Tibial nerve (tissue), 4 donors: Measurements from ENCODE around the gene UACA. TPM values are rescaled to one million over a fixed set of nuclear protein-coding genes. Genes with fewer than 3 reads are reported as not detected.
A peak's percentile ranks its signal among the peaks of the same experiment; 100 is the strongest.

Experiments used
- DNase-seq, 2 donors: peaks; one replicate each; pipeline ENCODE4 v3.0.0-alpha.2; 2019; ENCODE audit warnings: low spot score in 2 of 2
- H3K27ac ChIP-seq, 4 donors: fragments of 200-600 bp; sonication (generic) in 3 of 4; one replicate each; pipeline ENCODE4 v1.5.1; 2017 to 2019; ENCODE audit warnings: mild to moderate bottlenecking in 1 of 4
- H3K27me3 ChIP-seq, 2 donors: fragments of 200-600 bp; sonication (generic) in 1 of 2; one replicate each; pipeline versions ENCODE4 v1.5.1 to v1.6.0; 2017 to 2019
- H3K36me3 ChIP-seq, 3 donors: fragments of 200-600 bp; sonication (generic); one replicate each; pipeline ENCODE4 v1.5.1; 2018 to 2019
- H3K4me1 ChIP-seq, 4 donors: fragments of 200-600 bp; sonication (generic) in 3 of 4; one replicate each; pipeline ENCODE4 v1.5.1; 2017 to 2019
- H3K4me3 ChIP-seq, 4 donors: fragments of 200-600 bp; sonication (generic) in 3 of 4; one replicate each; pipeline ENCODE4 v1.5.1; 2017 to 2019; ENCODE audit warnings: mild to moderate bottlenecking in 1 of 4, moderate library complexity in 1 of 4
- H3K9me3 ChIP-seq, 4 donors: fragments of 200-600 bp; sonication (generic) in 3 of 4; one replicate each; pipeline ENCODE4 v1.5.1; 2017 to 2019
- EP300 ChIP-seq, 2 donors: sonication (generic); formaldehyde crosslinking; IDR thresholded peaks; one replicate each; pipeline ENCODE4 v1.6.1; 2017; ENCODE audit warnings: antibody characterized with exemption in 2 of 2, mild to moderate bottlenecking in 1 of 2
- POLR2A ChIP-seq, 2 donors: fragments of 450-650 bp; IDR thresholded peaks; one replicate each; pipeline ENCODE4 v1.6.1; 2017; ENCODE audit warnings: antibody characterized with exemption in 2 of 2, mild to moderate bottlenecking in 2 of 2, moderate library complexity in 2 of 2
- whole genome bisulfite sequencing, 2 donors: methylation state at CpG; one replicate each; pipeline ENCODE4 v1.1.5; 2018; 5-methylcytosine and 5-hydroxymethylcytosine counted together
- total RNA-seq, 4 donors: library from RNA; depleted of rRNA; stranded (reverse); fragments of >200 nt; gene quantifications; one replicate each; pipeline ENCODE4 v1.1.0, GENCODE V29; 2016
- TF ChIP-seq, protein P1 (sequence below), 5 experiments: fragments of 200-600 bp in 3 of 5; fragments of 450-650 bp in 2 of 5; sonication (generic) in 3 of 5; IDR thresholded peaks; one replicate each; pipeline ENCODE4 v1.5.1; 2016 to 2019; ENCODE audit warnings: antibody characterized with exemption in 5 of 5, mild to moderate bottlenecking in 3 of 5, moderate library complexity in 2 of 5

UACA gene
- total RNA-seq, 4 donors from 2014 or later: 107 to 210 (median 168) TPM

DNA sequence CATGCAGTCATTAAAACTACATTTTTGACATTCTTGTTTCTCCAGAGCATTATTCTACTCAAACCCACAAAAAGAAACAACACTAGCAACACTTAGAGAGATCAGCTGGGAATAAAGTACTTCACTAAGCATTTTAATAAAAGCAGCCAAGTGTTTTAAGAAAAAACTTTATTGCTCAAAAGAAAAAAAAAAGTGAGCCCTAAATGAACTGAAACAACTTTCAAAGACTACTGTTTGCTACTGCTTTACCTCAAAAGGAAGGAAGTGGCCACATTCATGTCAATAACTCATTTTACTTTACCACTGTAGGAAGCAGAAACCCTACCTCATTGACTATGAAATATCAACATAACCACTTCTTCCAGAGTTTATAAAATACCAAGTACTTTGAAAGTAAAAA is 91.3 kb downstream of the UACA start:
- Histone ChIP-seq H3K4me3 (no peak overlapping the region), H3K27ac (peak overlapping the region in 2 of 4 donors; percentile 41 to 42), H3K4me1 (peaks cover 0 to 27% (median 6%) of the 10 kb centered on the region in 4 donors), H3K9me3 (no peaks in the 10 kb centered on the region), H3K36me3 (peaks cover 0 to 55% (median 0%) of the 10 kb centered on the region in 3 donors), H3K27me3 (no peaks in the 10 kb centered on the region)
- TF ChIP-seq, protein P1, sequence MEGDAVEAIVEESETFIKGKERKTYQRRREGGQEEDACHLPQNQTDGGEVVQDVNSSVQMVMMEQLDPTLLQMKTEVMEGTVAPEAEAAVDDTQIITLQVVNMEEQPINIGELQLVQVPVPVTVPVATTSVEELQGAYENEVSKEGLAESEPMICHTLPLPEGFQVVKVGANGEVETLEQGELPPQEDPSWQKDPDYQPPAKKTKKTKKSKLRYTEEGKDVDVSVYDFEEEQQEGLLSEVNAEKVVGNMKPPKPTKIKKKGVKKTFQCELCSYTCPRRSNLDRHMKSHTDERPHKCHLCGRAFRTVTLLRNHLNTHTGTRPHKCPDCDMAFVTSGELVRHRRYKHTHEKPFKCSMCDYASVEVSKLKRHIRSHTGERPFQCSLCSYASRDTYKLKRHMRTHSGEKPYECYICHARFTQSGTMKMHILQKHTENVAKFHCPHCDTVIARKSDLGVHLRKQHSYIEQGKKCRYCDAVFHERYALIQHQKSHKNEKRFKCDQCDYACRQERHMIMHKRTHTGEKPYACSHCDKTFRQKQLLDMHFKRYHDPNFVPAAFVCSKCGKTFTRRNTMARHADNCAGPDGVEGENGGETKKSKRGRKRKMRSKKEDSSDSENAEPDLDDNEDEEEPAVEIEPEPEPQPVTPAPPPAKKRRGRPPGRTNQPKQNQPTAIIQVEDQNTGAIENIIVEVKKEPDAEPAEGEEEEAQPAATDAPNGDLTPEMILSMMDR (IDR thresholded peaks at IDR 0.05): no peak
- TF ChIP-seq POLR2A (IDR thresholded peaks at IDR 0.05) (no peak), EP300 (IDR thresholded peaks at IDR 0.05) (no peak)
- DNase-seq: no peak

DNA sequence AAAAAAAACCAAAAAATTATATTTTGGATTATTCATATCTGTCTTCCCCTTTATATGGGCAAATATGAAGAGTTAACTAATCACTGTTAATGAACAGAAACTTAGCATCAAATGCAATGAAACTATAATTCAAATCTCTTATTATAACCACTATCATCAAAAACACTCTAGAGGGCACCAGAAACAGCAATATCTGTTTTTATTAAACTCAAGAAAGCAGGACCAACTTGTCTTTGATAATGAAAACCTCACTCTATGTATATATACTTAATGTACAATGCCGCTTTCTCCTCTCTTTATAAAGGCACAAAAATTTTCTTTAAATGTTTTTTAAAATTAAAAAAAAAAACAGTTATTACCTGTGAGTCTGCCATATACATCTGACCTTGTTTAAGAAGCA is 92.7 kb downstream of the UACA start:
- no peak for DNase-seq
- Histone ChIP-seq H3K4me1 (peaks cover 0 to 38% (median 6%) of the 10 kb centered on the region in 4 donors), H3K27ac (no peak overlapping the region), H3K36me3 (peaks cover 0 to 52% (median 0%) of the 10 kb centered on the region in 3 donors), H3K27me3 (no peaks in the 10 kb centered on the region), H3K9me3 (no peaks in the 10 kb centered on the region), H3K4me3 (no peak overlapping the region)
- WGBS, 2 donors: 89 to 98% methylated on average over 1 of the region's 1 CpG
- TF ChIP-seq EP300 (IDR thresholded peaks at IDR 0.05) (no peak), POLR2A (IDR thresholded peaks at IDR 0.05) (no peak)
- TF ChIP-seq, protein P1 (IDR thresholded peaks at IDR 0.05): peak in 1 of 5 experiments; percentile 11

DNA sequence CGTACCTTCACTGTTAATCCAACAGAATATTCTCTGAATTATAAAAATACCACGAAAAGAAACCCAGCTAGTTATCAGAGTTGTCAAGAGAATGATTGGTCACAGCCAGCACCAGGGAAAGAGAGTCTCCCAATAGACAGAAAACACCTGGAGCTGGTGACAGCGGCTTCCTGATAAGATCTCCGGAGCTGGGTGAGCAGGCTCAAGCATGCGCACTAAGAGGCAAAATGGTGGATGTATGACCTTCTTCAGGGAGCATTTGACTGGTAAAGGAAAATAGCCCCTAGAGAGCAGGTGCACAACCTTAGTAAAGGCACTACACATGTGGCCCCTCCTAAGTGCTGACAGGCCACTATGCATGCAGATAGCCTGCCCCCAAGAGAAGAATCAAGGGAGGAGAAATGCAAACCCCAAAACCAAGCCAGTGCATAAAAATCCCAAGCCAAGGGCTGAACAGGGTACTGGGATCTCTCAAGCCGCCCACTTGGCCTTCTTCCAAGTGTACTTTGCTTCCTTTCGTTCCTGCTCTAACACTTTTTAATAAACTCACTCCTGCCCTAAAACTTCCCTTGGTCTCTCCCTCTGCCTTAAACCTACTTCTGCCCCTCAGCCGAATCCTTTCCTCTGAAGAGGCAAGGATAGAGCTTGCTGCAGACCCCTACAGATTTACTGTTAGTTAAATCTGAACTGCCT is 93.2 kb downstream of the UACA start:
- TF ChIP-seq POLR2A (IDR thresholded peaks at IDR 0.05) (no peak), EP300 (IDR thresholded peaks at IDR 0.05) (no peak)
- TF ChIP-seq, protein P1 (IDR thresholded peaks at IDR 0.05): no peak
- DNase-seq: no peak
- peaks cover 0 to 52% (median 0%) of the 10 kb centered on the region in 3 donors for H3K36me3 ChIP-seq
- no peaks in the 10 kb centered on the region for H3K27me3 ChIP-seq
- 65 to 74% methylated on average over 8 of the region's 8 CpGs for WGBS, 2 donors
- H3K4me3 ChIP-seq: no peak overlapping the region
- H3K27ac ChIP-seq: no peak overlapping the region
- no peaks in the 10 kb centered on the region for H3K9me3 ChIP-seq
- peaks cover 0 to 38% (median 6%) of the 10 kb centered on the region in 4 donors for H3K4me1 ChIP-seq

DNA sequence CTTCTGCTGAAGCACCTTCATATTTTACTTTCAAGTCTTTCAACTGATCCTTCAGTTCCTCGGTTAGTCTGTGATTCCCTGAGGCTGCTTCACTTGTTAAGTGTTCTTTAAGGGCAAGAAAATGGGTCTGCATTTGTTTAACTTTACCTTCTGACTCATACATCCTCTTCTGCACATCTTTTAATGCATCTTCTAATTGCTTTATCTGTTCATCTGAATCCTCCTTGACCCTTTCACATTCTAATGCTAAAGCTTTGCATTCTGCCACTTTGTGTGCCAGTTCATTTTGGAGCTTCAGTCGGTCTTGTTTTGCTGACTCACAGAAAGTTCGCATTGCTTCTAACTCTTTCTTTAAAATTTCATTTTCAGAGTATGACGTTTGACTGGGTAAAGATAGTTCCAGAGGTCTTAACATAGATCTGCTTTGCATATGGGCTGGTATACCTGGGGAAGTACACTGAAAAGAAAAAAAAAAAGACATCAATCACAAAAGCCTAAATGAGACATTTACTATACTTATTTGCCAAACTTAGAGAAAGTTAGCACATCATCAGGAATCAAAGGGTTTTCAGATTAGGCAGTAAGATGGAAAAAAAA is 94.3 kb downstream of the UACA start:
- Histone ChIP-seq H3K4me3 (no peak overlapping the region), H3K9me3 (no peaks in the 10 kb centered on the region), H3K4me1 (peaks cover 0 to 38% (median 6%) of the 10 kb centered on the region in 4 donors), H3K36me3 (peaks cover 0 to 51% (median 0%) of the 10 kb centered on the region in 3 donors), H3K27me3 (no peaks in the 10 kb centered on the region), H3K27ac (no peak overlapping the region)
- 62 to 65% methylated on average over 4 of the region's 4 CpGs for WGBS, 2 donors
- no peak for DNase-seq
- no peak for TF ChIP-seq POLR2A (IDR thresholded peaks at IDR 0.05)
- TF ChIP-seq, protein P1 (IDR thresholded peaks at IDR 0.05): no peak
- no peak for TF ChIP-seq EP300 (IDR thresholded peaks at IDR 0.05)

DNA sequence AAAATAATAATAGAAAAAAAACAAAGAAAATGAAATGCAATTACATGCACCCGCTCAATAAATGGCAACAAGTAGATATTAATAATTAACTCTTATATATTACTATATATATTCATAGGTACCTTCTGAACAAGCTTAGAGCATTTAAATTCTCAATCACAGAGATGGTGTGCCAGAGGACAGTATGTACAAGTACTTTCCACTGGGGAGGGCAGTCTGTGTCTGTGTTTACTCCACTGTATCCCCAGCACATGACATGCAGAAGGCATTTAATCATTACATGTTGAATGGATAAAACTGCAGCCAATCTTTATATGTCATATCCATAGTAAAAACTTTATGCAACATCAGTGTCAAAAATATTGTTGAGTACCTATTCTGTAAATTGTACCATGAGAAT is 97.8 kb downstream of the UACA start:
- Histone ChIP-seq H3K36me3 (peaks cover 0 to 56% (median 0%) of the 10 kb centered on the region in 3 donors), H3K4me1 (peaks cover 0 to 34% (median 0%) of the 10 kb centered on the region in 4 donors), H3K4me3 (no peak overlapping the region), H3K27me3 (no peaks in the 10 kb centered on the region), H3K27ac (no peak overlapping the region), H3K9me3 (no peaks in the 10 kb centered on the region)
- TF ChIP-seq EP300 (IDR thresholded peaks at IDR 0.05) (no peak), POLR2A (IDR thresholded peaks at IDR 0.05) (no peak)
- TF ChIP-seq, protein P1 (IDR thresholded peaks at IDR 0.05): no peak
- 93 to 100% methylated on average over 1 of the region's 1 CpG for WGBS, 2 donors
- DNase-seq: no peak
